Neural progenitor cell (in vitro differentiated cells): ENCODE measurements around the gene AMY2A. TPM values are rescaled to one million over a fixed set of nuclear protein-coding genes. Genes with fewer than 3 reads are reported as not detected.
"Not testable (repeated sequence)": the region's sequence is repeated elsewhere in the genome, so short reads cannot be mapped to it uniquely, and the experiment has no call there.

ENCODE experiments used
- DNase-seq: peaks from one replicate; pipeline ENCODE4 v3.0.0-alpha.2; 2016; ENCODE audit warnings: low spot score
- H2AFZ ChIP-seq: fragments of 200-600 bp; sonication (generic); replicated peaks from 2 replicates; pipeline ENCODE4 v1.6.1; 2016; ENCODE audit warnings: antibody characterized with exemption
- H3F3A ChIP-seq: fragments of 200-600 bp; sonication (generic); 2 replicates; pipeline ENCODE4 v1.6.1; 2016; ENCODE audit warnings: antibody characterized with exemption, low read depth
- H3K27ac ChIP-seq: fragments of 200-600 bp; sonication (generic); 2 replicates; pipeline ENCODE4 v1.5.1; 2016; ENCODE audit warnings: mild to moderate bottlenecking
- H3K27me3 ChIP-seq: fragments of 200-600 bp; sonication (generic); 2 replicates; pipeline ENCODE4 v1.6.1; 2016; ENCODE audit warnings: mild to moderate bottlenecking, moderate library complexity
- H3K36me3 ChIP-seq: fragments of 200-600 bp; sonication (generic); 2 replicates; pipeline ENCODE4 v1.5.1; 2016
- H3K4me1 ChIP-seq: fragments of 200-600 bp; sonication (generic); 2 replicates; pipeline ENCODE4 v1.6.1; 2016; ENCODE audit warnings: mixed run types
- H3K4me2 ChIP-seq: fragments of 200-600 bp; sonication (generic); 2 replicates; pipeline ENCODE4 v1.6.1; 2016
- H3K4me3 ChIP-seq: fragments of 200-600 bp; sonication (generic); 2 replicates; pipeline ENCODE4 v1.5.1; 2016
- H3K79me2 ChIP-seq: fragments of 200-600 bp; sonication (generic); 2 replicates; pipeline ENCODE4 v1.6.1; 2016; ENCODE audit warnings: low read depth
- H3K9ac ChIP-seq: fragments of 200-600 bp; sonication (generic); 2 replicates; pipeline ENCODE4 v1.6.1; 2016
- H3K9me3 ChIP-seq: fragments of 200-600 bp; sonication (generic); 2 replicates; pipeline ENCODE4 v1.5.1; 2016; ENCODE audit warnings: low read depth
- H4K20me1 ChIP-seq: fragments of 200-600 bp; sonication (generic); 2 replicates; pipeline ENCODE4 v1.6.1; 2016; ENCODE audit warnings: low read depth
- H3K27ac Mint-ChIP-seq: 3 replicates; pipeline ENCODE4 v1.8.0; 2021; ENCODE audit warnings: mixed read lengths
- H3K27me3 Mint-ChIP-seq: 2 replicates; pipeline ENCODE4 v1.8.0; 2022; ENCODE audit warnings: low read depth, mild to moderate bottlenecking, inconsistent platforms, moderate library complexity, mixed read lengths; ENCODE audit not compliant: insufficient read depth
- H3K36me3 Mint-ChIP-seq: 3 replicates; pipeline ENCODE4 v1.8.0; 2021; ENCODE audit warnings: mixed read lengths
- H3K4me1 Mint-ChIP-seq: 3 replicates; pipeline ENCODE4 v1.8.0; 2021; ENCODE audit warnings: mixed read lengths
- H3K4me3 Mint-ChIP-seq: 3 replicates; pipeline ENCODE4 v1.8.0; 2021; ENCODE audit warnings: mild to moderate bottlenecking, moderate library complexity, mixed read lengths
- H3K9me3 Mint-ChIP-seq: 3 replicates; pipeline ENCODE4 v1.8.0; 2020; ENCODE audit warnings: mixed read lengths
- EZH2 ChIP-seq: fragments of 200-600 bp; sonication (generic); IDR thresholded peaks from 2 replicates; pipeline ENCODE4 v1.6.1; 2017; ENCODE audit warnings: antibody characterized with exemption, mild to moderate bottlenecking, moderate library complexity
- EZH2phosphoT487 ChIP-seq: fragments of 200-600 bp; sonication (generic); IDR thresholded peaks from 2 replicates; pipeline ENCODE4 v1.6.1; 2017; ENCODE audit warnings: antibody characterized with exemption
- total RNA-seq: library from RNA; depleted of rRNA; stranded (reverse); fragments of >200 nt; gene quantifications from 2 replicates; pipeline ENCODE4 v1.2.3, GENCODE V29; 2015; ENCODE audit warnings: low replicate concordance
- TF ChIP-seq, protein P1 (sequence below): fragments of 200-600 bp; sonication (generic); IDR thresholded peaks from 2 replicates; pipeline ENCODE4 v1.5.1; 2017; ENCODE audit warnings: antibody characterized with exemption, mild to moderate bottlenecking

AMY2A gene
- total RNA-seq, 1 donor from 2014 or later = not detected

DNA sequence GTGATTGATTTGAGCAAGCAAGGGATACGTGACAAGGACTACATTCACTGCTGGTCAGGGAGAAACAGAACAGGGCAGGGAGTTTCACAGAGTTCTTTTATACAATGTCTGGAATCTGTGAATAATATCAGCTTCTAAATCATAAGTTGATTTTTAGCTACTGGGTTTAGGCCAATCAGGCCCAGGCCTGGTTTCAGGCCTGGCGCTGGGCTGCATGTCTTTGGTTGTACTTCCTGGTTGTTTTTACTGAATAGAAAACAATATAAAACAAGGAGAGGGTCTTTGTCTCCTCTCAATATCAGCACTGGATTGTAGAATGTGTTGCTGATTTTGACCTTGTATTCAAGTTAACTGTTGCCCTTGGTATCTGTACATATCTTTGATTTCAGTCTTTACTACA is 865 bp upstream of the AMY2A start:
- no peaks in the 10 kb centered on the region for H4K20me1 ChIP-seq
- H3K27ac Mint-ChIP-seq = no peak overlapping the region
- H3K27me3 Mint-ChIP-seq = no peaks in the 10 kb centered on the region
- H3K4me1 Mint-ChIP-seq = no peaks in the 10 kb centered on the region
- H3K36me3 Mint-ChIP-seq = no peaks in the 10 kb centered on the region
- no peaks in the 10 kb centered on the region for H3K79me2 ChIP-seq
- H3K9me3 ChIP-seq = no peaks in the 10 kb centered on the region
- H3K36me3 ChIP-seq = no peaks in the 10 kb centered on the region
- no peak for DNase-seq
- H3K27ac ChIP-seq = no peak overlapping the region
- no peaks in the 10 kb centered on the region for H3K27me3 ChIP-seq
- H3F3A ChIP-seq = no peaks in the 10 kb centered on the region
- TF ChIP-seq, protein P1, sequence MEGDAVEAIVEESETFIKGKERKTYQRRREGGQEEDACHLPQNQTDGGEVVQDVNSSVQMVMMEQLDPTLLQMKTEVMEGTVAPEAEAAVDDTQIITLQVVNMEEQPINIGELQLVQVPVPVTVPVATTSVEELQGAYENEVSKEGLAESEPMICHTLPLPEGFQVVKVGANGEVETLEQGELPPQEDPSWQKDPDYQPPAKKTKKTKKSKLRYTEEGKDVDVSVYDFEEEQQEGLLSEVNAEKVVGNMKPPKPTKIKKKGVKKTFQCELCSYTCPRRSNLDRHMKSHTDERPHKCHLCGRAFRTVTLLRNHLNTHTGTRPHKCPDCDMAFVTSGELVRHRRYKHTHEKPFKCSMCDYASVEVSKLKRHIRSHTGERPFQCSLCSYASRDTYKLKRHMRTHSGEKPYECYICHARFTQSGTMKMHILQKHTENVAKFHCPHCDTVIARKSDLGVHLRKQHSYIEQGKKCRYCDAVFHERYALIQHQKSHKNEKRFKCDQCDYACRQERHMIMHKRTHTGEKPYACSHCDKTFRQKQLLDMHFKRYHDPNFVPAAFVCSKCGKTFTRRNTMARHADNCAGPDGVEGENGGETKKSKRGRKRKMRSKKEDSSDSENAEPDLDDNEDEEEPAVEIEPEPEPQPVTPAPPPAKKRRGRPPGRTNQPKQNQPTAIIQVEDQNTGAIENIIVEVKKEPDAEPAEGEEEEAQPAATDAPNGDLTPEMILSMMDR = no peak
- no peak for TF ChIP-seq EZH2
- no peak for TF ChIP-seq EZH2phosphoT487
- no peak overlapping the region for H3K9ac ChIP-seq
- no peaks in the 10 kb centered on the region for H3K9me3 Mint-ChIP-seq
- H3K4me2 ChIP-seq = no peak overlapping the region
- H3K4me3 ChIP-seq = no peak overlapping the region
- H2AFZ ChIP-seq = no peak overlapping the region
- H3K4me1 ChIP-seq = no peaks in the 10 kb centered on the region
- H3K4me3 Mint-ChIP-seq = no peak overlapping the region

DNA sequence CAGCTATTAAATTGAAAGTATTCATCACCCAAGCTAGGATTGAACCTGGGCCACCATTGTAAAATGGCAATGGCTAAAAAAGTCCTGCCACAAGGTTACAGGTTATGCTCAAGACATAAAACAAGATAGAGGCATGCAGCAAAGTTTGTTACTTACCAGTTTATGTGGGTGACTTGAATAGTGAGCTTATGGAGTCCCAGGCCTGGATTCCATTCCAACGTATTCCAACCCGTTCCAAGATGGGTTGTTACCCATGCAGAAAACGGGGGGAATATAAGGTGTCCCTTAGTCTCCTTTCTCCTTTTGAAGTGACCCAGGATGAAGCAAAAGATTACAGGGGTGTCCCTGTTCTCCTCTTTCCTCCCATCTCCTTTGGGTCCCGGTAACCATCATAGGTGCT is 10.2 kb downstream of the AMY2A start:
- H3K4me2 ChIP-seq, H3K9ac ChIP-seq, H3K9me3 Mint-ChIP-seq, H2AFZ ChIP-seq, H3K4me1 ChIP-seq, H3K4me3 ChIP-seq, H3K27ac Mint-ChIP-seq, H3K36me3 Mint-ChIP-seq, DNase-seq, H3K4me3 Mint-ChIP-seq, H4K20me1 ChIP-seq, H3K27me3 Mint-ChIP-seq, H3K9me3 ChIP-seq, H3K27me3 ChIP-seq, H3K36me3 ChIP-seq, H3K4me1 Mint-ChIP-seq, H3K79me2 ChIP-seq, H3K27ac ChIP-seq, H3F3A ChIP-seq: not testable (repeated sequence)

DNA sequence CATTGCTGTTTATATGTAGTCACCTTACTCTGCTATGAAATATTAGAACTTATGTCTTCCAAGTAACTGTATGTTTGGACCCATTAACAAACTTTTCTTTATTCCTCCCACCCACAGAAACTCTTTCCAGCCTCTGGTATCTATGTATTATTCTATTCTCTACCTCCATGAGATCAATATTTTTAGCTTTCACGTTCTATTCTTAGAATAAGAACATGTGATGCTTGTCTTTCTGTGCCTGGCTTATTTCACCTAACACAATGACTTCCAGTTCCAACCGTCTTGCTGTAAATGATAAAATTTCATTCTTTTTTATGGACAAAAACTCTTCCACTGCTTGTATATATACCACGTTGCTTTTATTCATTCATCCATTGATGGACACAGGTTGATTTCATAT is 24.0 kb downstream of the AMY2A start:
- not testable (repeated sequence) for H3K27me3 ChIP-seq, H3K4me3 Mint-ChIP-seq, H3K4me1 Mint-ChIP-seq, H3K9me3 ChIP-seq, H3K27ac ChIP-seq, H3K9me3 Mint-ChIP-seq, H3K4me2 ChIP-seq, H3K9ac ChIP-seq, H3K79me2 ChIP-seq, H3K36me3 ChIP-seq, H2AFZ ChIP-seq, H3K36me3 Mint-ChIP-seq, H3K27me3 Mint-ChIP-seq, H3K4me1 ChIP-seq, DNase-seq, H3F3A ChIP-seq, H3K27ac Mint-ChIP-seq, H4K20me1 ChIP-seq, H3K4me3 ChIP-seq

DNA sequence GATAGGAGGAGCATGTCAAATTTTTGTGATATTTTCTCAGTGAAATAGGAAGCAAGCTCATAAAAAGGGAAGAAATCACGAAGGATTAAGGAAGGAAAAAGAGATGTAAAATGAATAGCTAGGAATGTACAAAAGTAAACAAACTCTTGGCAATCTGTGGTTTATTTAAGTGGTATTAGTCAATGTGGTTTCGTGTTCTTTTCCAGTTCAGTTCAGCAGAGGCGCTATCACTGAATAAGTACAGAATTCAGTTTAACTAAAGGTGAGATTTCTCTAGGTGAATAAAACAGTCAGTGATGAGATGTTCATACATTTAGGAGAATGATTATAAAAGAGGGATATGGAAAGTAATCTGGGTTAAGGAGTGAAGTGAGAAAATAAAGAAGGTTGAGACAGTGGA is 26.7 kb downstream of the AMY2A start:
- not testable (repeated sequence) for H4K20me1 ChIP-seq, H3K36me3 Mint-ChIP-seq, H3K27me3 ChIP-seq

DNA sequence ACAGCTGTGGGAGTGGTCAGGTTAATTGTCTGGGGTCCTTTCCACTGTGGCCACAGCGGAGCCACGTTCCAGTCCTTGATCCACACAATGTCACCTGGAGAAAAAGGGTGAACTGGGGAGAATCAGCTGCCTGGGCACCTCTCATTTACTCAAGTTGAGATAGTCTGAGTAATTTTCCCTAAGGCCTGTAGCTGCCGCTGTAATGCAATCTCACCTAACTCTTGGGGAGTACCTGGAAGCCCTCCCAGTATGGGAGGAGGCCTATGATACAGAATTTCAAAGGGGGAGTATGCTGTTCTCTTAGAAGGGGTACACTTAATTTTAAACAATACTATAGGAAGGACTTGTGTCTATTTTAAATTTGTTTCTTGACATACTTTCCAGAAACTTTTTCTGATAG is 33.1 kb downstream of the AMY2A start:
- not testable (repeated sequence) for H3K79me2 ChIP-seq, H4K20me1 ChIP-seq, H3K4me1 Mint-ChIP-seq, H3K27me3 ChIP-seq, H3K27me3 Mint-ChIP-seq, H3K27ac Mint-ChIP-seq, H3K4me3 Mint-ChIP-seq, H3K27ac ChIP-seq, H2AFZ ChIP-seq, H3K9ac ChIP-seq, H3K4me3 ChIP-seq, H3K4me1 ChIP-seq, H3K9me3 Mint-ChIP-seq, H3F3A ChIP-seq, H3K36me3 ChIP-seq, H3K36me3 Mint-ChIP-seq, H3K9me3 ChIP-seq, H3K4me2 ChIP-seq, DNase-seq

More for the DNA sequence above, 26.7 kb downstream of the AMY2A start:
- H3K9me3 Mint-ChIP-seq, H3K9me3 ChIP-seq, H3K4me3 Mint-ChIP-seq, H3K4me3 ChIP-seq, H3K9ac ChIP-seq, H3K36me3 ChIP-seq, H3K27ac ChIP-seq, H2AFZ ChIP-seq, H3F3A ChIP-seq, H3K27me3 Mint-ChIP-seq, H3K4me2 ChIP-seq, H3K27ac Mint-ChIP-seq, H3K79me2 ChIP-seq, H3K4me1 ChIP-seq, H3K4me1 Mint-ChIP-seq, DNase-seq: not testable (repeated sequence)

DNA sequence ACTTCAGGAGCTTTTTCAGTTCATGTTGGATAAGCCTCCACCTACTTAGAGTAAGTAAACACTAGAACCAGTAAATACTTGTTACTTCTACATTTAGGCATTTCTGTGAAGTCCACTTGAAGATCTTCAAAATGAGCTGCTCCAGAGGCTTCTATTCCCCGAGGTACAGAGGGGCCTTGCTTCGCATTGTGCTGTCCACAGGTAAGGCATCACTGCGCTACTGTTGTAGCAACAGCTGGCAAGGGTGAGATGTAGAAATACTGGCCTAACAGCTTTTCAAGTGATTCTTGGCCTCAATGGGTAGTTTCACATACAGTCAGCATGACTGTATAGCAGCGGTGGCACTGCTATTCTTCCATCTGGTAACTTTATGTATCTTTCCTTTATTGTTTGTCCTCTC is 33.7 kb downstream of the AMY2A start:
- not testable (repeated sequence) for DNase-seq, H3K4me1 ChIP-seq, H3K4me3 Mint-ChIP-seq, H3K4me1 Mint-ChIP-seq, H3K27ac Mint-ChIP-seq, H3K9ac ChIP-seq, H4K20me1 ChIP-seq, H3K79me2 ChIP-seq, H3K9me3 Mint-ChIP-seq, H3K27me3 ChIP-seq, H2AFZ ChIP-seq, H3K4me3 ChIP-seq, H3K36me3 ChIP-seq, H3K4me2 ChIP-seq, H3K27me3 Mint-ChIP-seq, H3K27ac ChIP-seq, H3K9me3 ChIP-seq, H3F3A ChIP-seq, H3K36me3 Mint-ChIP-seq

DNA sequence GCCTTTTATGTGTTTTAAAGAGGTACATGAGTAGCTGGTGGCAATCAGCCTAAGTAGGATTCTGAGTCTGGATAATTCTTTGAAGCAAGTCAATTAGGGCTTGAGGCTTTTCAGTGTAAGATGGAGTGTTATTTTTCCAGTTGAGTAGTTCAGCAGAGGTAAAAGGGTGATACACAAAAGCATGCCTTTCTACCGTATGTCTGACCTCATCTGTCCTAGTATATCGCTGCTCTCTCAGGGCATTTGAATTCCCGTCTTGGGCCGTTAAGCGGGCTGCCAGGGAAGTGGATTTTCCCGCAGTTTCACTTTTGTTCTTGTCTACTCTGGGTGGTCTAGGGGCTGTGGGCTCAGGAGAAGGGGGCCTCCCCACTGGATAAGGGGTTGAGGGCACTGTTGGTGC is 36.9 kb downstream of the AMY2A start:
- H3K79me2 ChIP-seq, H3K4me3 ChIP-seq, H2AFZ ChIP-seq, H3K9me3 Mint-ChIP-seq, DNase-seq, H3K27ac ChIP-seq, H3K36me3 ChIP-seq, H3K4me1 Mint-ChIP-seq, H4K20me1 ChIP-seq, H3K27me3 Mint-ChIP-seq, H3K27ac Mint-ChIP-seq, H3K9me3 ChIP-seq, H3K27me3 ChIP-seq, H3F3A ChIP-seq, H3K36me3 Mint-ChIP-seq, H3K9ac ChIP-seq, H3K4me1 ChIP-seq, H3K4me3 Mint-ChIP-seq, H3K4me2 ChIP-seq: not testable (repeated sequence)

DNA sequence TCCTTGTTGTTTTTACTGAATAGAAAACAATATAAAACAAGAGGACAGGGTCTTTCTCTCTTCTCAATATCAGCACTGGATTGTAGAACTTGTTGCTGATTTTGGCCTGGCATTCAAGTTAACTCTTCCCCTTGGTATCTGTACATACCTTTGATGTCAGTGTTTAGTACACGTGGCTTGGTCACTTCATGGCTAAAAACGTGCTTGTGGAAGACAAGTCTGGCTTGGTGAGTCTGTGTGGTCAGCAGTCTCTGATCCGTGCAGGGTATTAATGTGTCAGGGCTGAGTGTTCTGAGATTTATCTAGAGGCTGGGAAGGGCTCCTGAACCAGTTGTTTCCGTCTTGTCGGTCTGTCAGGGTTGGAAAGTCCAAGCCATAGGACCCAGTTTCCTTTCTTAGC is 38.2 kb downstream of the AMY2A start, which contains the start of gene AMY1A:
TSS of gene AMY1A (plus strand) at position 301 of the 400 bp plus-strand sequence. CDS start 571 bp downstream, outside the sequence.
- H3K4me1 ChIP-seq, H3K27ac ChIP-seq, H3K79me2 ChIP-seq, H3K9me3 ChIP-seq, H3K36me3 ChIP-seq, H3K4me3 ChIP-seq, H3K27me3 ChIP-seq, H3K36me3 Mint-ChIP-seq, H2AFZ ChIP-seq, H3K4me1 Mint-ChIP-seq, DNase-seq, H3K27ac Mint-ChIP-seq, H3F3A ChIP-seq, H3K27me3 Mint-ChIP-seq, H3K4me3 Mint-ChIP-seq, H3K9ac ChIP-seq, H3K4me2 ChIP-seq, H4K20me1 ChIP-seq, H3K9me3 Mint-ChIP-seq: not testable (repeated sequence)
